T-helper 1 cell treated with Interleukin-12 subunit alpha and Interleukin-12 subunit beta and Interleukin-4 antibody, amounts not matched to agents 30 ng/mL and 1 ng/mL, for 36 hours (primary cell): Measurements from ENCODE around the gene ABLIM2. TPM values are rescaled to one million over a fixed set of nuclear protein-coding genes. Genes with fewer than 3 reads are reported as not detected.

ENCODE experiments used
- intact Hi-C: fragments of 100-400 bp; cut with micrococcal nuclease; formaldehyde crosslinking; loops from one replicate; pipeline ENCODE4 v1.15.1; 2024
- total RNA-seq: library from RNA; stranded (reverse); gene quantifications from 2 replicates; pipeline ENCODE4 v1.2.3, GENCODE V29; 2022

The ABLIM2 gene
- total RNA-seq, 1 donor from 2014 or later: 0.51 TPM

- intact Hi-C loops: no loop called here
These were observed 106.4 kb downstream of the ABLIM2 start for GRCh38 chr4:8052160-8052691.

- intact Hi-C loops: no loop called here
These were observed 107.0 kb downstream of the ABLIM2 start for GRCh38 chr4:8051644-8052043.

GRCh38 chr4:8050555-8051206 is 107.9 kb downstream of the ABLIM2 start:
- intact Hi-C loops: no loop called here

- intact Hi-C loops: no loop called here
These were observed 108.4 kb downstream of the ABLIM2 start for GRCh38 chr4:8050180-8050554.

- intact Hi-C loops: no loop called here
These were observed 109.5 kb downstream of the ABLIM2 start for GRCh38 chr4:8048856-8049676.

- intact Hi-C loops: no loop called here
These were observed 110.6 kb downstream of the ABLIM2 start for GRCh38 chr4:8047837-8048678.

- intact Hi-C loops: no loop called here
These were observed 111.6 kb downstream of the ABLIM2 start for GRCh38 chr4:8046925-8047541.

GRCh38 chr4:8045909-8046308 is 112.7 kb downstream of the ABLIM2 start:
- intact Hi-C loops: no loop called here

- intact Hi-C loops: no loop called here
These were observed 113.9 kb downstream of the ABLIM2 start for GRCh38 chr4:8044699-8045098.

GRCh38 chr4:8044244-8044643 is 114.4 kb downstream of the ABLIM2 start:
- intact Hi-C loops: no loop called here

- intact Hi-C loops: no loop called here
These were observed 115.0 kb downstream of the ABLIM2 start for GRCh38 chr4:8043596-8043995.

GRCh38 chr4:8041868-8042267 is 116.7 kb downstream of the ABLIM2 start:
- intact Hi-C loops: no loop called here

- intact Hi-C loops: no loop called here
These were observed 117.4 kb downstream of the ABLIM2 start for GRCh38 chr4:8041172-8041571.

GRCh38 chr4:8040607-8041006 is 118.0 kb downstream of the ABLIM2 start:
- intact Hi-C loops: no loop called here

GRCh38 chr4:8039853-8040252 is 118.8 kb downstream of the ABLIM2 start:
- intact Hi-C loops: no loop called here

- intact Hi-C loops: no loop called here
These were observed 119.3 kb downstream of the ABLIM2 start for GRCh38 chr4:8039290-8039689.

GRCh38 chr4:8038719-8039251 is 119.8 kb downstream of the ABLIM2 start:
- intact Hi-C loops: no loop called here

GRCh38 chr4:8038083-8038482 is 120.5 kb downstream of the ABLIM2 start:
- intact Hi-C loops: no loop called here

- intact Hi-C loops: no loop called here
These were observed 121.4 kb downstream of the ABLIM2 start for GRCh38 chr4:8037150-8037769.

GRCh38 chr4:8035371-8035780 is 123.2 kb downstream of the ABLIM2 start:
- intact Hi-C loops: no loop called here
